NK-92 treated with Interleukin-12 subunit alpha and Interleukin-12 subunit beta, amount 100 ng/mL, for 24 hours (cell line): ENCODE measurements around the gene ABCB10.
"Not testable (repeated sequence)": the region's sequence is repeated elsewhere in the genome, so short reads cannot be mapped to it uniquely, and the experiment has no call there.

Experiments
- DNase-seq: peaks from one replicate; lab custom pipeline; 2025; lab: John Stamatoyannopoulos, UW

Gene ABCB10

DNA sequence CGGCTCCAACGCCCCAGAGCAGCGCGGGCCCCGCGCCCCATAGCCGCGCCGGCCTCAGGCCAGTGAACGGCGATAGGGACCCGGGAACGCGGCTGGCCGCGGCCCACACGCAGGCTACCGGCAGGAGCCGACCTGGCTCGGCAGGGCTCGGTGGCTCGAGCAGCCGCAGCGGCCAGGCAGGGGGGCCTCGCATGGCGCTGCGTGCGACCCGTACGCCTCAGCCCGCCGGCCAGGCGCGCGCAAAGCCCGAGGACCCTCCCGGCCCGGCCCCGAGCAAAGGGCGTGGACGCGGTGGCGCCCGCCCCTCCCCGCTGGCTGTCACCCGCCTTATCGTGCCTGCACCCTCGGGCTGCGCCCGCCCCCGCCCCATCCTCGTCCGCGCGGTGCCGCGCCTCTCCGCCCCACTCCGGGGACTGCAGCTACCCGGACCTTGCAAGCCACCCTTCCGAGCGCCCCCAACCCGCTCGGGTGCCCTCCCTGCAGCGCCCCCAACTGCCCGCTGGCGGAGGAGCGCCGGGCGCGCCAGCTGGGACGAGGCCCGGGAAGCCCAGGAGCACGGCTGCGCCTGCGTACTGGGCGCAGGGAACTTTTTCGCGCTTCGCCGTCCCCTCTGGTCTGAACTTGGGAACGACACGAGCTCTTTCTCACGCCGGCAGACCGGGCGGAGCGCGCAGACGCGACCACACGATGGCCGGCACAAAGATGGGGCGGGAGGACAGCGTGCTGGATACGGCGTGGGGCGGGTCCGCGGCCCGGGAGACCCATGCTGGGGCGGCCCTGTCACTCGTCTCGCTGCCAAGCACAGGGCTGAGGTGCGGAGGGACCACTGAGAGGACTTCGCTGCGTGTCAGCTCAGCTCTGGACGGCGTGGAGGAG lies at the start of gene ABCB10:
ABCB10 (minus strand) TSS at position 248 of the 876 bp plus-strand sequence; CDS start at position 193, 55 bp downstream.
- peak; percentile 98 for DNase-seq

DNA sequence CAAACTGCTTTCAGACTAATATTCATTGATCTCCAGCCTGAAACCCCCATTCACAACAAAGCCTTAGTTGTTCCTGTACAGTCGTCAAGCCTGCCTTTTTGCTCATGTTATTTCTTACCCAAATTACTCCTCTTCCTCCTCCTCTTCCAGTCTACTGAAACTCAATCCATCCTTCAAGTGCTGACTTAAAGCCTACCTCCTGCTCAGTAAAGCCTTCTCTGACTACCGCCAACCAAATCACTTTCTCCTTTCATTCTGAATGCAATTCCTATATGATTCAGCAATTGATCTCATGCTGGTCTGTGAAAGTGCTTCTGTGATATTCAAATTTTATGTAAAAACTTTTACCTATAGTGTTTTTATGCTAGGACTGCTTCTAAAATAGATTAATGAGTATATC lies 48.9 kb upstream of the ABCB10 start:
- no peak for DNase-seq

DNA sequence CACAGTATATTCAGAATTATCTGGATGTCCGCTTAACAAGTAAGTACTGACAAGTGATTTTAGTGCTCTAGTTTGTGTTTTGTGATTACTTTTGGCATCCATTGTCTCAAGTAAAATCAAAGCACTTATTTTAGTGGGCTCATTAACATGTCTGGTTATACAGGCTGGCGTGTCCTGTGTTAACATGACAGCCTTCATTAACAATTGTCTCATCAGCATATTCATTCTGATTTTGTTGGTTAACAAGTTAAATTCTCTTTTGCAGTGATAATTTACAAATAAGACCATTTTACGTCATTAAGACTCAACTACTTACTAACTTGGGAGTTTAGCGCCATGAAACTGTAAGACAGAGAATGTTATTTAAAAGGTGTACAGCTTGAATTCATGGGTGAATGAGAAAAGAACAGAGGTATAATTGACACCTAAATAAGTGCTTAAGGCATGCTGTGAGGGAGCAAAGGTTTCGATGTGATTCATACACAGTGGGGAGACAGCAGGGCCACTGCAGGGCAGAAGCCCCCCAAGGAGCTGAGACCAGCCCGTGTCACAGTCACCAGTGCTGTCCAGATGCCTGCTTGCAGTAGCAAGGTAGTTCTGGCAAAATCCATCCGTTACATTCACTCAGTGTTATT lies 45.0 kb upstream of the ABCB10 start:
- no peak for DNase-seq

DNA sequence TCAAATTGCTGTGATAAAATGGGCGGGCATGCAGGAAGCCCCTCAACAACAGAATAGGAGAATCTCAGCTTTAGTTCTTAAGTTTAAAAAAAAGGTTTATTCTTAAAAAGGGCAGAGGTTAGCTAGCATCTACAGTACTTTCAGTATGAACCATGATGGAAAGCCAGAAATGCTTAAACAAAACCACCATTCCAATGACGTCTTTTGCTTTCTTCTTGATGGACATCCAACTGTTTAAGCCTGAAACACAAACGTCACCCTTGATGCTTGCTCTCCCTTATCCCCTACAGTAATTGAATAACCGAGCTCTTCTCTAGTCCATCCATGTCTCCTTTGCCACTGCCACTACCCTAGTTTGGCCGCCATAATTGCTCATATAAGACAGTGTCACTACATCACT lies 41.7 kb upstream of the ABCB10 start:
- DNase-seq = no peak

DNA sequence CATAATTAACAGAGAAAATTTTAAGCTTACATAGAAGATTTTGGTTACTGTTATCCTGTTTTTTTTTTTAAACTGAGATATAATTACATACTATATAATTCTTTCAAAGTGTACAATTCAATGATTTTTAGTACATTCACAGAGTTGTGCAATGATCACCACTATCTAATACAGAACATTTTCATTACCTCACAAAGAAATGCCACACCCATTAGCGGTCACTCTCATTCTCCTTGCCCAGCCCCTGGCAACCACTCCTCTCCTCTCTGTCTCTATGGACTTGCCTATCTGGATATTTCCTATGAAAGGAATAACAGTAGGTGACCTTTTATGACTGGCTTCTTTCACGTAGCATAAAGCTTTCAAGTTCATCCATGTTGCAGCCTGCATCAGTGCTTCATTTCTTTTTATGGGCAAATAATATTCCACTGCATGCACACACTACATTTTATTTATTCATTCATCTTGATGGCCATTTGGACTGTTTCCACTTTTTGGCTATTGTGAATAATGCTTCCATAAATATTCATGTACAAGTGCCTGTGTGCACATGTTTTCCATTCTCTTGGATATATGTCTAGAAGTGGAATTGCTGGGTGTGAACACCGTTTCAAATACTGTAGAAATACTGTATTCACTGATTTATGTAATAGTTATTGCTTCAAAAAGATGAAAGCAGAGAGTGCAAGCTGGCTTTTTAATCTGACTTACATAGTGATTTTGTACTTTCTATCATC lies 40.9 kb upstream of the ABCB10 start:
- no peak for DNase-seq

DNA sequence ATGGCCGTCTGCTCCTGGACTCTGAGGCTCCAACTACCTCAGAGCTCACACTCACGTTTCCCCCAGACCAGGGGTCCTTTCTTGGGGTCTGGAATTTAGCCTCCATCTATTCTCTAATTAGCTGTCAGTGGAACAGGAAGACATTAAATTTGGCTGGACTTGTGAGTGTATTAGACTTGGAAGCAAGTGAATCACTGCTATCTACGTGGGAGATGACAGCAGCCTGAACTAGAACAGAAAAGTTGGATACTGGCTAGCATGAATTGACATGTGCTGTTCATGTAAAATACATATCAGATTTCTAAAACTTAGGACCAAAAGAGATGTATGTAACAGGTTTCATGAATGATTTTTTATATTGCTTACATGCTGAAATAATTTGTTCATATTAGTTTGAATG lies 39.4 kb upstream of the ABCB10 start:
- DNase-seq = no peak

DNA sequence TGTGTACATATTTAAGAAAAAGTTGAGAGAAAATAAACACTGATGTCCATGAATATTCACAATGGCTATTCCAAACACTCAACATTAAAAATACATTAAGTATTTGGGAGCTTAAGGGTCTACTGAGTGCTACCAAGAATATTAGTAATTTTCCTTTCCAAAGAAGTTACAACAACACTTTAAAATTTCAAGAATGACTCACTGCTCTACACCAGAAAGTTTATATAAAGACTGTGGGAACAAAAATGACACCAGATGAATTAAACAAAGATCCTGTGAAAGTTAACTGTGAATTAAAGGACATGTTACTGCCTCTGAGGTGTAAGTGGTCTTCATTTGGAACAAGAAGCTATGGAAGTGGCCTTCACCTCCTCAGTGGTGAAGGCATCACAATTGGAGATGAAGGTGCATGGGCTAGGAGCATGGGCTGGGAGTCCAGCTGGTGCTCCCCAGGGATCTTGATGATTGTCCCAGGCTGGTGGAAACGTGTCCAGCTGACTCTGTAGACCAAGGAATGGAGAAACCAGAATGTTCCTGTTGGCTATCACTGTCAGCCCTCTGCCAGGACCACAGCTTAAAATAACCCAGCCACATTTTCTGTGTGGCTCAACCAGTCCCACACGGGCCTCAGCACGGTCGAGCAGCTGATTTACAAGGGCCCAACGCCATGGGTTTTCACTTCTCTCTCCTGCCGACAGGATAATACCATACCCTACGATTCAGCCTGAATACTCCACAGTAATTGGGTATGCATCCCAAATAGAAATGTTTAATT lies 38.6 kb upstream of the ABCB10 start:
- DNase-seq = no peak

DNA sequence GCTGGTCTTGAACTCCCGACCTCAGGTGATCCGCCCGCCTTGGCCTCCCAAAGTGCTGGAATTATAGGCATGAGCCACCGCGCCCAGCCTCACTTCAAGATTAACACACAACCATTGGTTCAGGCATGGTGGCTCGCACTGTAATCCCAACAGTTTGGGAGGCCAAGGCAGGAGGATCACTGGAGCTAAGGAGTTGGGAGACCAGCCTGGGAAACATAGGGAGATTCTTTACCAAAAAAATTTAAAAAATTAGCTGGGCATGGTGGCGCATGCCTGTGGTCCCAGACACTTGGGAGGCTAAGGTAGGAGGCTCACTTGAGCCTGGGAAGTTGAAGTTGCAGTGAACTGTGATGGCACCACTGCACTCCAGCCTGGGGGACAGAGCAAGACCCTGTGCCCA lies 37.4 kb upstream of the ABCB10 start:
- not testable (repeated sequence) for DNase-seq

DNA sequence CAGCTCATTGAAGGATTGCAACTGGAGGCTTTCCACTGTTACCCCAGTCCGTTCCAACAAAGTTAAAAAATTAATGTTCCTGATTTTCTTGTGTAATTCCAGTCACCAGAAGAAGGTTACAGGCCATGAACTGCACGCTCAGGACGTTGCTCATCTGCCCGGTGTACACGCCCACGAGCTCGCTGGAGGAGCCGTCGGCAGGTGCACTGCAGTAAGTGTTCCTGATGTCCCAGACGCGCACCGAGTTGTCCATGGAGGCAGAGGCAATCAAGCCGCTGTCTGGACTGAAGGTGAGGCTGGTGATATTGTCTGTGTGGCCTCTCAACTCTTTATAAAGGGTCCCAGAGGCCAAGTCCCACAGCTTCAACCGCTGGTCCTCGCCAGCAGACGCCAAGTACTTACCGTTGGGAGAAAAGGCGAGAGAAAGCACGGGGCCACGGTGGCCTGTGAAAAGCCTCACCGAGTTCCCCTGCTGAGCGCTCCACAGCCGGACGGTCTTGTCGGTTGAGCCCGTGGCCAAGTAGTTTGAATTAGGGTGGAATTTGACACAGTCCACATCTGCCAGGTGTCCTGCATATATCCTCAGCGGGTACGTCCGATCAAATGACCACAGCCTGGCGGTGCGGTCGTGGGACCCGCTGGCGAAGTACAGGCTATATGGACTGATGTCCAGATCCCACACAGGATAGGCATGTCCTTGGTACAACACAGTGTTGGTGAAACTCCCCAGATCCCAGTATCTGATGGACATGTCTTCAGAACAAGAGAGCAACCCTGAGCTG lies 35.9 kb upstream of the ABCB10 start:
- no peak for DNase-seq

DNA sequence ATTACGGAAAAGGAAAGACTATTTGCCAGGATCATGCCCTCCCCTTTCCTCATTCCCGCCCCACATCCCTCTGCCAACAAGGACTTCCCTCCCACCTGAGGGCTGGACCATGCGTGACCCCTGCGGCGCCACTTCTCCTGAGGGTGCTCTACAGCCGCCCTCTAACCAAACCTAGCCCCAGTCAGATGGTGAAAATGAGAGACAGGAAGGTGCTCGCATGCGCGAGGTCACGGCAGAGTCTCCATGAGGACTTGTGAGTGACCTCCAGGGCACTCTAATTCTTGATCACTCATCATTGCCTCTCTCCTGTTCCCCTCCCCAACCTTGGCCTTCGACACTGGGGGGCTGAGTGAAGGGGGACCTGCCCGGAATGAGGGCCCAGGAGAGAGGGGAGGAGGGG lies 35.3 kb upstream of the ABCB10 start:
- DNase-seq = no peak

DNA sequence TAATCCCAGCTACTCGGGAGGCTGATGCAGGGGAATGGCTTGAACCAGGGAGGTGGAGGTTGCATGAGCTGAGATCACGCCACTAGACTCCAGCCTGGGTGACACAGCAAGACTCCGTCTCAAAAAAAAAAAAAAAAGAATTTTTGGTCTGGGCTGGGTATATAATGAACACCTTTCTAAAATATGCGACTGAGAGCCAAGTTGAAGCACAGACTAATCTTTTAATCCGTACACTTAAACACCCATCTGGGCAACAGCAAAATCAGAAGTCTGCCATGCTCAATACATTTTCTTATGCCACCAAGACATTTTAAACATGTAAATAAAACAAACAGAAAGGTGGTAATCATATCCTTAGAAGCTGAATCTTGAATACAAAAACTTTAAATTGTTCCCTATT lies 31.6 kb upstream of the ABCB10 start:
- no peak for DNase-seq

DNA sequence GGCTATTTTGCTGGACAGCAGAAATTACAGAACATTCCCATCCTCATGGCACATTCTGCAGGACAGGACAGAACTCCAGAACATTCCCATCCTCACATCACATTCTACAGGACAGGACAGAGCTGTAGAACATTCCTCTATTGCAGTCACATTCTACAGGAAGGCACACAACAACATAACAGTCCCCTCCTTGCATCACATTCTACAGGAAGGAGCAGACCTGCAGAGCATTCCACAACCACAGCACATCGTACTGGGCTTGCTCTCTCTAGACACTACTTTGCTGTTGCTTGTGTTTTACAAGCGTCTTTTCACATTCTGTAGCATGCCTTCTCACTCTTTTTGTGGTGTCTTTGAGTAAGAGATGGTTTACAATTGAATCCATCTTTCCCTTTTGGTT lies 26.8 kb upstream of the ABCB10 start:
- no peak for DNase-seq

DNA sequence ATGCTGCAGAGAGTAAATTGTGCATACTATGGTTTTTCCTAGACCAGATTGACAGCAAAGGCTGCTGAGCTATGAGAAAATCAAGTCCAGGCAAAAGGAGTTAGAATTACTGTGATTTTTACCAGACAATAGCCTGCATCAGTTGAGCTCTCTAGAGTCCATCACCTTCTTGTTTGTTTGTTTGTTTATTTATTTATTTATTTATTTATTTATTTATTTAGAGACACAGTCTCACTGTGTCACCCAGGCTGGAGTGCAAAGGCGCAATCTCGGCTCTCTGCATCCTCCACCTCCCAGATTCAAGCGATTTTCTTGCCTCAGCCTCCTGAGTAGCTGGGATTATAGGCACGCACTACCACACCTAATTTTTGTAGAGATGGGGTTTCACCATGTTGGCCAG lies 24.2 kb upstream of the ABCB10 start:
- DNase-seq = no peak

DNA sequence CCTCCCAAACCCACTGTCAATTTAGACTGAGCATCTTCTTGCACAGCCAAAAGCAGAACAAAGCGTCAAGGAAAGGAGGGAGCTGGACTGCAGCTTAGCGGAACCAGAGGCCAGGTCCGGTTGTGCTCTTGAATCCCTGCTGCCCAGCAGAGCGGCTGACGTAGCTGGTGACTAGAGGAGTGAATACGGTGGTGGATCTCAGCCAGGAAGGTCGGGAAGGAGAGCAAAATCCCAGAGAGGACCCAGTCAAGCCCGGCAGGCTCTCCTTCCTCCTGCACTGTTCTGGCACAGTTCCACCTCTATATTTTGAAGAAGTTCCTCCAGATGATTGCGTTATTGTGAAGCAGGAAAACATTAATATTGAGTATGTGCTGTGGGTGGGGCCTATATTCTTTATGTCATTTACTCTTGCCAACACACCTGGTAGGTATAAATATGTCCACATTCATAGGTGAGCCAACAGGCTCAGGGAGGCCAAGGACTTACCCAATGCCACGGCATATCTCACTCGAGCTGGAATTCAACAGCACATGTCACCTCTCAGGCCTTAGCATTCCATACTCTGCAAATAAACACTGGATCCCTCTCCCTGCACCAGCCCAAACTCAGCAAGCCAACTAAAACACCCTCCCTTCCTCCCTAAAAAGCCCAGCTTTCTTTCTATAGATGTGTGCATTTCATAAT lies 23.6 kb upstream of the ABCB10 start:
- DNase-seq = no peak

DNA sequence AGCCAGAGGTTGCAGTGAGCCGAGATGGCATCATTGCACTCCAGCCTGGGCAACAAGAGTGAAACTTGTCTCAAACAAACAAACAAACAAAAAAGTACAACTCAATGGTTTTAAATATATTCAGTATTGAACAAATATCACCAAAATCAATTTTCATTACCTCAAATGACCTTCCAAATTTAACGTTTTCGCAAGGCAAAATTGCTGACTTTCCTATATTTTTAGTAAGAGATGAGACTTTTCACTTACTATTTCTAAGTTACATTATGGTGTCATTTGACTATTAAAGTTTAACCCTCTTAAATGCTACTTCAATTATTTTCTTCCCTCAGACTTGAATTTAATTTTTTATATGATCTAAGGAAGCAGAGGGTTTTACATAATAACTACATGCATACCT lies 23.0 kb upstream of the ABCB10 start:
- no peak for DNase-seq

DNA sequence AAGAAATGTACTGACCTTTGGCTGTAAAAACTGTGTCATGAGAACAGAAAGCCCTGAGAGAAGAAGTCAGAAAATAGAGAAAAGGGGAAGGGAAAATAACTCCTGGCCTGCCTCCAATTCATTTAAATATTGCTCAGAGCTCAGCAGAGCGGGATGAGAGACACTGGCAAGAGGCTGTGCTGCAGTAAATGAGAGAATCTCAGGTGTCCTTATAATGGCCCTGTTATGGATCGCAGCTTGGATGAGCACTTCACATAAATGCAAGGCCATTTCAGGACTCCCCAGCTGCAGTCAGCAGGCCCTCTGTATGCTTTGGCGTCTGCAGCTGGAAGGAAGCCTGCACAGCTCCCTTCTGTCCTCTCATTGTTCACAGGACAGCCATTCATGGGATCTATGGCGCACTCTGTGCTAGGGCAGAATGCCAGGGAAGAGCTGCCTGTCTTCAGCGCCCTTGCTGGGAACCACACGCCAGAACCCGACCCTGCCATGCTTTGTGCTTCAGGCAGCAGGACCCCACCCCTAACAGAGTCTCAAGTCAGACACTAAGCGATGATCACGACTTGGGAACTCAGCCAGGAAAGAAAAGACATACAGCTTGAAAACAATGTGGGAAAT lies 20.7 kb upstream of the ABCB10 start:
- DNase-seq = no peak

DNA sequence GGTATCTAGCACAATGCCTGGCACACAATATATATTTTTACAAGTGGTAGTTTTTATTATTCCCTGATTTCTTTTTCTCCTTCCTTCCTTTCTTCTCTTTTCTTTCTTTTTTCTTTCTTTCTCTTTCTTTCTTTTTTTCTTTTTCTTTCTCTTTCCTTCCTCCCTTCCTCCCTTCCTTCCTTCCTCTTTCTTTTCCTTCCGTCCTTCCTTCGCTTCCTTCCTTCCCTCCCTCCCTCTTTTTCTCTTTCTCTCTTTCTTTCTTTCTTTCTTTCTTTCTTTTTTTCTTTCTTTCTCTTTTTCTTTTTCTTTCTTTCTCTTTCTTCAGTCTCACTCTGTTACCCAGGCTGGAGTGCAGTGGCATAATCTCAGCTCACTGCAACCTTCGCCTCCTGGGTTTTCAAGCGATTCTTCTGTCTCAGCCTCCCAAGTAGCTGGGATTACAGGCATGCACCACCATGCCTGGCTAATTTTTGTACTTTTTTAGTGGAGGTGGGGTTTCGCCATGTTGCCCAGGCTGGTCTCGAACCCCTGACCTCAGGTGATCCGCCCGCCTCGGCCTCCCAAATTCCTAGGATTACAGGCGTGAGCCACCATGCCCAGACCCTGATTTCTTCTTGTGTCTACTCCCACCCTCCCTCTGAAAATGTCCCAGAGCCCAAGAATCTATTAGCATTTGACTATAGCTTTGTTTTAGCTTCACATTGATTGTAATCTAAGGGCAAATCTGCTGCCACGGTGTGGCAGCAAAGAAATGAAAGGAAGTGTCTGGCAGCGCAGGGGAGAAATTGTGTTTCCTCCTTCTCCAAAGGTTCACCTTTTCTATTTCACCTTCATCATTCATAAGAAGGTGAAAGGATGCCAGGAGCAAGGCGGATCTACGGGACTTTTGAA lies 19.9 kb upstream of the ABCB10 start:
- no peak for DNase-seq

DNA sequence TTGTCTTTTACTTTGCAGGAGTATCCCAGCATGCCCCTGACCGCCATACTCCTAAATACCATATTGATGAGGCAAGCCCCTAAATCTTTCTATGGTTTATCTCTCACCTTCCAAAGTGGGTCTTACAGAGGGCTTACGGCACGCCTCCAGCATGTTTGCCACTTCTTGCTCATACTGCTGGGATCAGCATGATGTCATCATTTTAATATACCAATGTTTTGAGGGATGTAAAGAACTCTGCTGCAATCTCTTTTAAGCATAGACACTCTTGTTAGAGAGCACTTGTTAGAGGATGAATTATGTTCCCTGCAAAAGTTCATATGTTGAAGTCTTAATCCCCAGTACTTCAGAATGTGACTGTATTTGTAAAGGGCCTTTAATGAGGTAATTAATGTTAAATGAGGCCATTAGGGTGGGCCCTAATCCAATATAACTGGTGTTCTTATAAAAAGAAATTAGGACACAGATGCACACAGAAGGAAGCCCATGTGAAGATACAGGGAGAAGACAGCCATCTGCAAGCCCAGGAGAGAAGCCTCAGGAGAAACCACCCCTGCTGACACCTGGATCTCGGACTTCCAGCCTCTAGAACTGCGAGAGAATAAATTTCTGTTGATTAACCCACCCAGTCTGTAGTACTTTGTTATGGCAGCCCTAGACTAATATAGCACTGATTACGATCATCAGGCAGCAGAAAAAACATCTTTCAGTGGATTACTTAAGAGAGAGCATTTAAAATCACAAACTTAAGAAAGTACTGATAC lies 16.4 kb upstream of the ABCB10 start:
- DNase-seq = no peak

DNA sequence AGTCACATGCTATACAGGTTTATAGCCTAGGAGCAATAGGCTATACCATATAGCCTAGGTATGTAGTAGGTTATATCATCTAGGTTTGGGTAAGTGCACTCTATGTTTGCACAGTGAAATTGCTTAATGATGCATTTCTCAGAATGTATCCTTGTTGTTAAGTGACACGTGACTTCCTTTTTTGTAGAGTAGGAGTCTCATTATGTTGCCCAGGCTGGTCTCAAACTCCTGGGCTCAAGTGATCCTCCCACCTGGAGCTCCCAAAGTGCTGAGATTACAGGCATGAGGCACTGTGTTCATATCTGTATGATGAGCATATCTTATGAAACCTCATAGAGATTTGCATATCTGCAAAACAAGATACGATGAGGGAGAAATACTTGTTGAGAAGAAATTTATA lies 13.8 kb upstream of the ABCB10 start:
- DNase-seq = no peak
